Glutamatergic neuron (in vitro differentiated cells): ENCODE results near the gene CHST13. TPM values are rescaled to one million over a fixed set of nuclear protein-coding genes. Genes with fewer than 3 reads are reported as not detected.

Experiments
- DNase-seq: peaks from one replicate; pipeline ENCODE4 v3.0.0; 2022
- H3K27ac Mint-ChIP-seq: one replicate; pipeline ENCODE4 v1.8.0; 2020; ENCODE audit warnings: mild to moderate bottlenecking, mixed read lengths, inconsistent platforms; ENCODE audit not compliant: unreplicated experiment
- H3K27me3 Mint-ChIP-seq: one replicate; pipeline ENCODE4 v1.8.0; 2020; ENCODE audit warnings: mild to moderate bottlenecking, moderate library complexity, mixed read lengths, inconsistent platforms; ENCODE audit not compliant: unreplicated experiment
- H3K36me3 Mint-ChIP-seq: one replicate; pipeline ENCODE4 v1.8.0; 2020; ENCODE audit warnings: mild to moderate bottlenecking, mixed read lengths, inconsistent platforms; ENCODE audit not compliant: unreplicated experiment
- H3K4me1 Mint-ChIP-seq: one replicate; pipeline ENCODE4 v1.8.0; 2020; ENCODE audit warnings: mild to moderate bottlenecking, low read depth, mixed read lengths, inconsistent platforms; ENCODE audit not compliant: unreplicated experiment
- H3K4me3 Mint-ChIP-seq: one replicate; pipeline ENCODE4 v1.8.0; 2020; ENCODE audit warnings: mild to moderate bottlenecking, mixed read lengths, inconsistent platforms; ENCODE audit not compliant: unreplicated experiment
- H3K9me3 Mint-ChIP-seq: one replicate; pipeline ENCODE4 v1.8.0; 2020; ENCODE audit warnings: mild to moderate bottlenecking, moderate library complexity, mixed read lengths, inconsistent platforms; ENCODE audit not compliant: unreplicated experiment
- total RNA-seq: library from RNA; stranded (reverse); fragmentation: NEBNext Ultra II Directional; extraction: Animal tissue kit (Norgen Biotek cat#: 25700); gene quantifications from one replicate; pipeline ENCODE4 v1.2.1, GENCODE V29; 2021; ENCODE audit not compliant: unreplicated experiment
- TF ChIP-seq, protein P1 (sequence below): fragments of 200-600 bp; sonication (generic); IDR thresholded peaks from one replicate; pipeline ENCODE4 v1.5.0; 2021; ENCODE audit not compliant: partially characterized antibody, unreplicated experiment

CHST13 gene
- total RNA-seq, 1 donor from 2014 or later, result not detected

DNA sequence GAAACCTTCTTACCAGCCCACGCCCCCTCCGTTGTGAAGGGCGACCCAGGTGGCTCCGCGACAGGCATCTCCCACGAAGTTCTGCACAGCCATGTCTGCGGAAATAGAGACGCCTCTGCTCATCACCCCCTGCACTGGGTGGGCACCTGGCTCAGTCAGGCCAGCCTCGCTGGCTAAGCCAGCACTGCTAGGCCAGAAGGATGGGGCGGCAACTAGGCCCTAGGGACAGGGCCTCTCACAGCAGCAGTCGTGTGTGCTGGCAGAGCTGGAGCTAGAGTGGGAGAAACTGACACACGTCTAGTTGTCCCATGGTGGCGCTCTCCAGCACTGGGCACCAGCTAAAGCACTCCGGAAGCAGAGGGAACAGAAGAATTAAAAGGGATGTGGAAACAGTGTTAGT, 35.8 kb upstream of the CHST13 start:
- Mint-ChIP-seq H3K27me3 (peaks cover 2% of the 10 kb centered on the region), H3K9me3 (peaks cover 1% of the 10 kb centered on the region), H3K27ac (no peak overlapping the region), H3K4me3 (no peak overlapping the region), H3K36me3 (no peaks in the 10 kb centered on the region), H3K4me1 (peaks cover 29% of the 10 kb centered on the region)
- TF ChIP-seq, protein P1, sequence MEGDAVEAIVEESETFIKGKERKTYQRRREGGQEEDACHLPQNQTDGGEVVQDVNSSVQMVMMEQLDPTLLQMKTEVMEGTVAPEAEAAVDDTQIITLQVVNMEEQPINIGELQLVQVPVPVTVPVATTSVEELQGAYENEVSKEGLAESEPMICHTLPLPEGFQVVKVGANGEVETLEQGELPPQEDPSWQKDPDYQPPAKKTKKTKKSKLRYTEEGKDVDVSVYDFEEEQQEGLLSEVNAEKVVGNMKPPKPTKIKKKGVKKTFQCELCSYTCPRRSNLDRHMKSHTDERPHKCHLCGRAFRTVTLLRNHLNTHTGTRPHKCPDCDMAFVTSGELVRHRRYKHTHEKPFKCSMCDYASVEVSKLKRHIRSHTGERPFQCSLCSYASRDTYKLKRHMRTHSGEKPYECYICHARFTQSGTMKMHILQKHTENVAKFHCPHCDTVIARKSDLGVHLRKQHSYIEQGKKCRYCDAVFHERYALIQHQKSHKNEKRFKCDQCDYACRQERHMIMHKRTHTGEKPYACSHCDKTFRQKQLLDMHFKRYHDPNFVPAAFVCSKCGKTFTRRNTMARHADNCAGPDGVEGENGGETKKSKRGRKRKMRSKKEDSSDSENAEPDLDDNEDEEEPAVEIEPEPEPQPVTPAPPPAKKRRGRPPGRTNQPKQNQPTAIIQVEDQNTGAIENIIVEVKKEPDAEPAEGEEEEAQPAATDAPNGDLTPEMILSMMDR, result no peak
- DNase-seq, result no peak

DNA sequence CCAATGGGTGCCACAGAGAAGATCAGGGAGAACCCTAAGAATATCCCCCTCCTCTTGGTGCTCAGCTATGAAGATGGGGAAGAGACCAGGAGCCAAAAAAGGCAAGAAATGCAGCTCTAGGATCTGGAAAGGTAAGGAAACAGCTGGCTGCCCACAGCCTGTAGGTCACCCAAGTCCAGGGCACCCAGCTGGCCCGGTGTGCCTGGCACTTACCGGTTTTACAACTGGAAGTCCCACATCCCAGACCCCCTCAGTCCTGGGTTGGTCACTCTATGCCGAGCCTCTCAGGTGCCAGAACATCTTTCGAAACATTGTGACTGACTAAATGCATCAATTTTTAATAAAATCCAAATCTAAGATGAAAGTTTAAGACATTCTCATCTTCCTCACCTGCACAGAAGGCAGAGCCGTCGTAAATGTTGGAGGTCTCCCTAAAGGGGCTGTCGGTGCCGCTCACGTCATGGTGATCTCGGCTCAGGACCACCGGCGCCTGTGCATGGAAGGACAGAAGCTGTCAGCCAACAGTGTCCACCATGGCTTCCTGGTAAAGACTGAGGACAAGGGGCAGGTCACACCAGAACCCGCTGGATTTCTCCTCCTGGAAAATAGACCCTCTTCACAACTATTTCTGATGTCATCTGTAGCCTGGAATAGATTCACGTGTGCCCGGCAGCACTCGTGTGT, 34.9 kb upstream of the CHST13 start:
- no peaks in the 10 kb centered on the region for H3K36me3 Mint-ChIP-seq
- TF ChIP-seq, protein P1, result no peak
- peaks cover 2% of the 10 kb centered on the region for H3K27me3 Mint-ChIP-seq
- H3K9me3 Mint-ChIP-seq, result peaks cover 1% of the 10 kb centered on the region
- no peak for DNase-seq
- peaks cover 28% of the 10 kb centered on the region for H3K4me1 Mint-ChIP-seq
- no peak overlapping the region for H3K4me3 Mint-ChIP-seq
- no peak overlapping the region for H3K27ac Mint-ChIP-seq

DNA sequence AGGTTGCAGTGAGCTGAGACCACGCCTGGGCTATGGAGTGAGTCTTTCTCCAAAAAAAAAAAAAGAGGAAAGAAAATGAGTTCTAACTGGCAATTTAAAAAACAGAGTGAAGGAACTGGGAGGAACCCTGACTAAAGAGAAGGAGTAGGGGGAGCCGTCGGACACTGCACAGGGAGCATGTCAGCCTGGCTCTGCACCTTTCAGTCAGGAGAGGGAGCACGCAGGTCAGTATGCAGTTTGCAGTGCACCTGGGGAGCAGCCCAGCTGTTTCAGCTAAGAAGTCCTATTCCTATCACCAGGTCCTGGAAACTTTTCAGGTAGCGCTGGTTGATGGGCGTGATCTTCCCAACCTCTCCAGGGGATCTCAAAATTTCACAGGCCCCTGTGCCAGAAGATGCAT, 33.3 kb upstream of the CHST13 start:
- peaks cover 2% of the 10 kb centered on the region for H3K27me3 Mint-ChIP-seq
- no peak overlapping the region for H3K4me3 Mint-ChIP-seq
- no peak for DNase-seq
- no peaks in the 10 kb centered on the region for H3K36me3 Mint-ChIP-seq
- peaks cover 20% of the 10 kb centered on the region for H3K4me1 Mint-ChIP-seq
- TF ChIP-seq, protein P1, result no peak
- no peak overlapping the region for H3K27ac Mint-ChIP-seq
- H3K9me3 Mint-ChIP-seq, result peaks cover 1% of the 10 kb centered on the region

DNA sequence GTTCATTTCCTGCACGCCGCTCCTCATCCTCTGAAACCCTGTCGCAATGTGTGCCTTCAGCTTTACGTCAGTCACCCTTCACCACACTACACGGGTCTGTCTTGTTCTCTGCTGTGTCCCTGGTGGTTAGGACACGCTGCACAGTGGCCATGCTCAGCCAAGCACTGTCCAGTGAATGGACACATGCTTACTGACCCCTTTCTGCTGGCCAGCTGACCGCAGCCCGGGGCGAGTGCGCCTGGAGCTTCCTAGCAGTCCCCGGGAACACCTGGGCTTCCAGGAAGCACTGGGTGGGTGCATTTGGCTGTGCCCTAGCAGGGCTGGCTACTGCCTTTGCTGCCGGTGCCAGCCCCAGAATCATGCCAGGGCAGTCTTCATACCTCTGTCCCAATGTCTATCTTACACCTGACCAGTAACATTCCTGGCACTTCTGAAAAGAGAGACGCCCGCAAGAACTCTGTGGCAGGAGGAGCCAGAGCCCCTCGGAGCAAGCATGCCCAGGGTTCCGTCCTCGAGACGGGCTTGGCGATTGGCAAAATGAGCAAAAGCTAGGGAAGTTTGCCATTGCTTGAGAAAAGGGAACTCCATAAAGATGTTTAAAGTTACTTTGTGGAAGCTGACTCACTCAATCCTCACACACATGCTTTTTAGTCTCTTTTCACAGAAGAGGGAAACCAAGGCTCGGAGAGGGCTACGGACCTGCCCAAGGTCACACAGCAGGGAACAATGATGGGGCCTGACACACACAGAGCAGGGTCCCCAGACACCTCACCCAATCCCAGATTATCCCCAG, 32.5 kb upstream of the CHST13 start:
- H3K27ac Mint-ChIP-seq, result no peak overlapping the region
- peaks cover 16% of the 10 kb centered on the region for H3K4me1 Mint-ChIP-seq
- peaks cover 4% of the 10 kb centered on the region for H3K27me3 Mint-ChIP-seq
- H3K9me3 Mint-ChIP-seq, result no peaks in the 10 kb centered on the region
- H3K4me3 Mint-ChIP-seq, result no peak overlapping the region
- TF ChIP-seq, protein P1, result no peak
- no peak for DNase-seq
- no peaks in the 10 kb centered on the region for H3K36me3 Mint-ChIP-seq

DNA sequence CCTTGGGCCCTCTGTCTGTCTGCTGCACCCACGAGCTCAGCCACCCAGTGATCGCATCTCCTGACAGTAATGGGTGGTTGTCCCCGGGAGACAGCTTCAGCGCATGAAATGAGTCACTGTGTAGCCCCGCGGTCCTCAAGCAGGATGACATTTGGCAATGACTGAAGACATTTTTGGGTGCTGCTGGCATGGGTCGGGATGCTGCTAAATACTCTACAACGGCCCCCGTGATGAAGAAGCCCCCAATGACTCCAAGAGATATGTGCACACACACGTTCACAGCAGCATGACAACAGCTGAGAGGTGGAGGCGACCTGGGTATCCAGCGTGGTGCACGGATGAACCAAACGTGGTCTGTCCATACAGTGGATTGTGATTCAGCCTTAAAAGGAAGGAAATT, 30.9 kb upstream of the CHST13 start:
- no peak for DNase-seq

More for the DNA sequence above, 30.9 kb upstream of the CHST13 start:
- no peaks in the 10 kb centered on the region for H3K36me3 Mint-ChIP-seq
- no peak overlapping the region for H3K27ac Mint-ChIP-seq
- no peak overlapping the region for H3K4me3 Mint-ChIP-seq
- peaks cover 13% of the 10 kb centered on the region for H3K4me1 Mint-ChIP-seq
- peaks cover 4% of the 10 kb centered on the region for H3K27me3 Mint-ChIP-seq
- H3K9me3 Mint-ChIP-seq, result peaks cover 1% of the 10 kb centered on the region
- TF ChIP-seq, protein P1, result no peak
